ENCODE measurements around the gene PRUNE2.
"Not testable (repeated sequence)": the region's sequence is repeated elsewhere in the genome, so short reads cannot be mapped to it uniquely, and the experiment has no call there.

The PRUNE2 gene, protein sequence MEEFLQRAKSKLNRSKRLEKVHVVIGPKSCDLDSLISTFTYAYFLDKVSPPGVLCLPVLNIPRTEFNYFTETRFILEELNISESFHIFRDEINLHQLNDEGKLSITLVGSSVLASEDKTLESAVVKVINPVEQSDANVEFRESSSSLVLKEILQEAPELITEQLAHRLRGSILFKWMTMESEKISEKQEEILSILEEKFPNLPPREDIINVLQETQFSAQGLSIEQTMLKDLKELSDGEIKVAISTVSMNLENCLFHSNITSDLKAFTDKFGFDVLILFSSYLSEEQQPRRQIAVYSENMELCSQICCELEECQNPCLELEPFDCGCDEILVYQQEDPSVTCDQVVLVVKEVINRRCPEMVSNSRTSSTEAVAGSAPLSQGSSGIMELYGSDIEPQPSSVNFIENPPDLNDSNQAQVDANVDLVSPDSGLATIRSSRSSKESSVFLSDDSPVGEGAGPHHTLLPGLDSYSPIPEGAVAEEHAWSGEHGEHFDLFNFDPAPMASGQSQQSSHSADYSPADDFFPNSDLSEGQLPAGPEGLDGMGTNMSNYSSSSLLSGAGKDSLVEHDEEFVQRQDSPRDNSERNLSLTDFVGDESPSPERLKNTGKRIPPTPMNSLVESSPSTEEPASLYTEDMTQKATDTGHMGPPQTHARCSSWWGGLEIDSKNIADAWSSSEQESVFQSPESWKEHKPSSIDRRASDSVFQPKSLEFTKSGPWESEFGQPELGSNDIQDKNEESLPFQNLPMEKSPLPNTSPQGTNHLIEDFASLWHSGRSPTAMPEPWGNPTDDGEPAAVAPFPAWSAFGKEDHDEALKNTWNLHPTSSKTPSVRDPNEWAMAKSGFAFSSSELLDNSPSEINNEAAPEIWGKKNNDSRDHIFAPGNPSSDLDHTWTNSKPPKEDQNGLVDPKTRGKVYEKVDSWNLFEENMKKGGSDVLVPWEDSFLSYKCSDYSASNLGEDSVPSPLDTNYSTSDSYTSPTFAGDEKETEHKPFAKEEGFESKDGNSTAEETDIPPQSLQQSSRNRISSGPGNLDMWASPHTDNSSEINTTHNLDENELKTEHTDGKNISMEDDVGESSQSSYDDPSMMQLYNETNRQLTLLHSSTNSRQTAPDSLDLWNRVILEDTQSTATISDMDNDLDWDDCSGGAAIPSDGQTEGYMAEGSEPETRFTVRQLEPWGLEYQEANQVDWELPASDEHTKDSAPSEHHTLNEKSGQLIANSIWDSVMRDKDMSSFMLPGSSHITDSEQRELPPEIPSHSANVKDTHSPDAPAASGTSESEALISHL (N-terminal part only)

DNA sequence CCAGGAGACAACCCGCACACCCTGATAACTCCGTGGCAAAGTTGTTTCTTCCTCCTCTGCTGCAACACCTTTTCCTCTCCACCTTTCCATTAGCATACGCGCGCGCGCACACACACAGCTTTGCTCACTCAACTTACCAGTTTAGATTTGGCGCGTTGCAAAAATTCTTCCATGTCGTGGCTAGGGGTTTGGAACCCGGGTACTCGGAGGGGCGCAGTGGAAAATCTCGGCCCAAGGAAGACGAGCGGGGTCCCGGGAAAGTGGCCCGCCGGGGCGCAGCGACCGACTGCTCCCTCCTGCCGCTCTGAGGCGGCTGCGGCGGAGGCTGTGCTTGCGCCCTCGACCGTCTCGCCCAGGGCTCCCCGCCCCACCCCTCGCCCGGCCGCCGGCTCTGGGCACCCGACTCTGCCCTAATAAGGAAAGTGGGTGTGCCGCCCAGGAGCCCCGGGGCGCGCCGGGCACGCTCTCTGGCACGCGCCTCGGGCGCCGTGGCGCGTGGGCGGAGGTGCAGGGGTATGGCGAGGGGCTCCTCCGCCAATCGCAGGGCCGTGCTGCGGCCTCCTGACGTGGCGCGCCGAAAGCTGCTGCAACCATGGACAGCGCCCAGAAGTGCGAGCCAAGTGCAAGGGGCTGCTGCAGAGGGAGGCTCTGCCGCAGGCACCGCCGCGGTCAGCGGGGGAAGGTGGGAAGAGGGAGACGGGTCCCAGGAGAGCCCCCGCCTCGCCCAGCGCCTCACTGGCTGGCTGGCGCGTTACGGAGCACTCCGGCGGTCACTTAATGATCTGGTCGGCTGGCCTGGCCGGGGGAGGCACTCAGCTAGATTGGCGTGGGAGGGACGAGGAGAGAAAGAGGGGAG lies at the start of gene PRUNE2:
Gene PRUNE2, minus strand, starts transcription at position 324 of the 856 bp plus-strand sequence. Its CDS starts 151 bp downstream, at position 173.
- peak within 1 kb of the TSS in 1 of 2 donors; percentile 30 for H3K4me3 Mint-ChIP-seq
- DNase-seq (peak; percentile 28 to 30), ATAC-seq (peak; percentile 77)

DNA sequence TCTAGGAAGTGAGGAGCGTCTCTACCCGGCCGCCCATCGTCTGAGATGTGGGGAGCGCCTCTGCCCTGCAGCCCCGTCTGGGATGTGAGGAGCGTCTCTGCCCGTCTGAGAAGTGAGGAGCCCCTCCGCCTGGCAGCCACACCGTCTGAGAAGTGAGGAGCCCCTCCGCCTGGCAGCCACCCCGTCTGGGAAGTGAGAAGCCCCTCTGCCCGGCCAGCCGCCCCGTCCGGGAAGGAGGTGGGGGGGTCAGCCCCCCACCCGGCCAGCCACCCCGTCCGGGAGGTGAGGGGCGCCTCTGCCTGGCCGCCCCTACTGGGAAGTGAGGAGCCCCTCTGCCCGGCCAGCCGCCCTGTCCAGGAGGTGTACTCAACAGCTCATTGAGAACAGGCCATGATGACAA lies 49.5 kb upstream of the PRUNE2 start:
- not testable (repeated sequence) for H3K4me3 Mint-ChIP-seq

More for the DNA sequence above, at the start of gene PRUNE2:
- H3K4me1 Mint-ChIP-seq = no peaks in the 10 kb centered on the region
- H3K27me3 Mint-ChIP-seq = peaks cover 79% of the 10 kb centered on the region
- no peaks in the 10 kb centered on the region for H3K9me3 Mint-ChIP-seq
- no peak within 1 kb of the TSS for H3K27ac Mint-ChIP-seq

DNA sequence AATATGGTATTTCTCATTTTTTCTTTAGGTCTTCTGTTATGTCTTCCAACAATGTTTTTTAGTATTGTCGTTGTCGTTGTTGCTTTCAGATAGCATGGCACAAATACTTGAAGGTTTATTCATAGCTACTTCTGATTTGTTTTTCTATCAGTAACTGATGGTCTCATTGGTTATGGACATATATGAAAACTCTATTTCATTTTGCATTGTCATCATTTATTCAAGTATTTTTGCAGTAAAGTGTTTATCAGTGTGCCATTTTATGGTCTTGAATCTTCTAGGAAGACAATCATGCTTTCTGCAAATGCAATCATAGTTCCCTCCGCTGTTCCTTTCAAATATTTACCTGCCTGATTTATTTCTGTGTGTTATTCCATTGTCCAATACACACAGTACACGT lies 44.0 kb upstream of the PRUNE2 start:
- Mint-ChIP-seq H3K27ac (no peak overlapping the region), H3K27me3 (peaks cover 19% of the 10 kb centered on the region), H3K9me3 (peaks cover 0 to 5% of the 10 kb centered on the region in 2 donors), H3K4me1 (no peaks in the 10 kb centered on the region), H3K4me3 (no peak overlapping the region)
- ATAC-seq = no peak
- no peak for DNase-seq

More for the DNA sequence above, 49.5 kb upstream of the PRUNE2 start:
- H3K4me1 Mint-ChIP-seq, H3K27ac Mint-ChIP-seq, ATAC-seq, DNase-seq, H3K9me3 Mint-ChIP-seq: not testable (repeated sequence)
- H3K27me3 Mint-ChIP-seq = peaks cover 25% of the 10 kb centered on the region

- Mint-ChIP-seq H3K9me3 (no peaks in the 10 kb centered on the region), H3K4me3 (no peak overlapping the region)
- DNase-seq = no peak
Measured at GRCh38 chr9:76944011-76944410, 38.1 kb upstream of the PRUNE2 start.

GRCh38 chr9:76943054-76943453 lies 37.1 kb upstream of the PRUNE2 start:
- no peaks in the 10 kb centered on the region for H3K9me3 Mint-ChIP-seq
- ATAC-seq (no peak), DNase-seq (no peak)
- no peaks in the 10 kb centered on the region for H3K4me1 Mint-ChIP-seq
- H3K4me3 Mint-ChIP-seq = no peak overlapping the region
- H3K27me3 Mint-ChIP-seq = peaks cover 8% of the 10 kb centered on the region
- H3K27ac Mint-ChIP-seq = no peak overlapping the region

More at GRCh38 chr9:76944011-76944410, 38.1 kb upstream of the PRUNE2 start:
- no peak for ATAC-seq
- no peaks in the 10 kb centered on the region for H3K4me1 Mint-ChIP-seq
- H3K27ac Mint-ChIP-seq = no peak overlapping the region
- peaks cover 8% of the 10 kb centered on the region for H3K27me3 Mint-ChIP-seq

DNA sequence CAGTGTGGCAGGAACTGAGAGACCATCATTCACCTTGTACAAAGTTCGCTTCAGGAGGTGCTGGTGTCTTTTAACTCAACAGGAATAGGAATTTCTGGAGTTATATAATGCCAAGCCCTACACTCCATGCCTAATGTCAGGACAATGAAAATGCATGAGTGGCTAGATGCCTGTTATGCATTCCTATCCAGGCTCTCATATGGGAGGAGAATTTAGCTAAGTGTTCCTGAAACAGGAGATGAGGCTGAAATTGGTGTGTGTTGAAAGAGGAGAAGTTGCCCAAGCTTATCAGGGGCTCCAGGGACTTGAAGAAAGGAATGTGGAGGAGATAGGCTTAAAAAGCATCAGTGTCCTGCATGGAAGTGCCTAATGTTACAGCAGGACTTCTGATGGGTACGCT lies 26.8 kb upstream of the PRUNE2 start:
- H3K9me3 Mint-ChIP-seq = no peaks in the 10 kb centered on the region
- no peaks in the 10 kb centered on the region for H3K27me3 Mint-ChIP-seq
- ATAC-seq = no peak
- no peak for DNase-seq
- H3K27ac Mint-ChIP-seq = no peak overlapping the region
- H3K4me1 Mint-ChIP-seq = no peaks in the 10 kb centered on the region
- no peak overlapping the region for H3K4me3 Mint-ChIP-seq

- Mint-ChIP-seq H3K27ac (no peak overlapping the region), H3K9me3 (no peaks in the 10 kb centered on the region), H3K4me1 (no peaks in the 10 kb centered on the region), H3K27me3 (peaks cover under 1% of the 10 kb centered on the region), H3K4me3 (no peak overlapping the region)
- DNase-seq (no peak), ATAC-seq (no peak)
Measured at GRCh38 chr9:76932265-76932664, 26.4 kb upstream of the PRUNE2 start.

- ATAC-seq = no peak
- H3K9me3 Mint-ChIP-seq = no peaks in the 10 kb centered on the region
- H3K27me3 Mint-ChIP-seq = peaks cover 9% of the 10 kb centered on the region
- H3K4me1 Mint-ChIP-seq = no peaks in the 10 kb centered on the region
- H3K4me3 Mint-ChIP-seq = no peak overlapping the region
- no peak overlapping the region for H3K27ac Mint-ChIP-seq
- DNase-seq = no peak
Measured at GRCh38 chr9:76927540-76928240, 21.8 kb upstream of the PRUNE2 start.

GRCh38 chr9:76926846-76927245 lies 20.9 kb upstream of the PRUNE2 start:
- no peak overlapping the region for H3K27ac Mint-ChIP-seq
- H3K27me3 Mint-ChIP-seq = peaks cover 9% of the 10 kb centered on the region
- no peak for ATAC-seq

DNA sequence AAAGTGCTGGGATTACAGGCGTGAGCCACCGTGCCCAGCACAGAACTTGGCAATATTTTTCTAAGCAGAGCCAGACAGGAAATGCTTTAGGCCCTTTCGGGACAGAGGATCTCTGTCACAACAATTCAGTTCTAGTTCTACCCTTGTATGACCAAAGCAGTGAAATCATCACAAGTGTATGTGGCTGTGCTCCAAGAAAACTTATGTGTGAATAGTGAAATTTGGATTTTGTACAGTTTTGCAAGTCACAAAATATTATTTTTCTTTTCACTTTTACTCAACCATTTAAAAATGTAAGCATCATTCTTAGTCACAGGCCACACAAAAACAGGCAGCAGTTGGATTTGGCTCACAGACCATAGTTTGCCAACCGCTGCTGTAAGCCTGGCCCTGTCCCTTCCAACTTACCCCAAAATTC lies 20.4 kb upstream of the PRUNE2 start:
- H3K9me3 Mint-ChIP-seq = no peaks in the 10 kb centered on the region
- no peak overlapping the region for H3K4me3 Mint-ChIP-seq
- DNase-seq = no peak
- H3K27ac Mint-ChIP-seq = no peak overlapping the region
- no peak for ATAC-seq
- no peaks in the 10 kb centered on the region for H3K4me1 Mint-ChIP-seq
- peaks cover 9% of the 10 kb centered on the region for H3K27me3 Mint-ChIP-seq

More at GRCh38 chr9:76926846-76927245, 20.9 kb upstream of the PRUNE2 start:
- DNase-seq = no peak
- H3K4me3 Mint-ChIP-seq = no peak overlapping the region
- no peaks in the 10 kb centered on the region for H3K9me3 Mint-ChIP-seq
- H3K4me1 Mint-ChIP-seq = no peaks in the 10 kb centered on the region

DNA sequence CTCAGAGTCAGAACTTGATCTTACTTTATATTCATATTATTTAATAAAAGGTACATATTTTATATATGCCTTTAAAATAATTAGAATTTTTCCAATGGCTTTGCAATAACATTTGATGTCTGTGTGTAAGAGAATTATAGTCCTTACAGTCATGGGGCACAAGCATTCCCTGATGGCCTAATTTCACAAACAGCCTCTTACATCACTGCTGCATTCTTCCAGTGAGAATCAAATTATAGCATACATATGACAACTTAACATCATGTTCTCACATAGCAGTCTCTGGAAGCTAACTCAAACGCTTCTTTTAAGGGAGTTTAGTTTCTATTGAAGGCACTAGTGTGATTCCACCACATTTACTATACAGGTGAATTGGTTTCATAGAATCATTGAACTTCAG lies 15.3 kb upstream of the PRUNE2 start:
- no peak for DNase-seq
- Mint-ChIP-seq H3K9me3 (no peaks in the 10 kb centered on the region), H3K4me1 (no peaks in the 10 kb centered on the region), H3K4me3 (no peak overlapping the region), H3K27ac (no peak overlapping the region), H3K27me3 (peaks cover 9% of the 10 kb centered on the region)
- no peak for ATAC-seq

GRCh38 chr9:76917299-76917698 lies 11.4 kb upstream of the PRUNE2 start:
- Mint-ChIP-seq H3K9me3 (no peaks in the 10 kb centered on the region), H3K27ac (no peak overlapping the region), H3K27me3 (peaks cover 16% of the 10 kb centered on the region), H3K4me3 (no peak overlapping the region), H3K4me1 (peaks cover 7% of the 10 kb centered on the region)
- DNase-seq (no peak), ATAC-seq (no peak)

GRCh38 chr9:76916231-76916630 lies 10.3 kb upstream of the PRUNE2 start:
- DNase-seq (no peak), ATAC-seq (no peak)
- no peak overlapping the region for H3K27ac Mint-ChIP-seq
- H3K4me3 Mint-ChIP-seq = no peak overlapping the region
- H3K27me3 Mint-ChIP-seq = peaks cover 16% of the 10 kb centered on the region
- H3K9me3 Mint-ChIP-seq = no peaks in the 10 kb centered on the region
- H3K4me1 Mint-ChIP-seq = peaks cover 9% of the 10 kb centered on the region

DNA sequence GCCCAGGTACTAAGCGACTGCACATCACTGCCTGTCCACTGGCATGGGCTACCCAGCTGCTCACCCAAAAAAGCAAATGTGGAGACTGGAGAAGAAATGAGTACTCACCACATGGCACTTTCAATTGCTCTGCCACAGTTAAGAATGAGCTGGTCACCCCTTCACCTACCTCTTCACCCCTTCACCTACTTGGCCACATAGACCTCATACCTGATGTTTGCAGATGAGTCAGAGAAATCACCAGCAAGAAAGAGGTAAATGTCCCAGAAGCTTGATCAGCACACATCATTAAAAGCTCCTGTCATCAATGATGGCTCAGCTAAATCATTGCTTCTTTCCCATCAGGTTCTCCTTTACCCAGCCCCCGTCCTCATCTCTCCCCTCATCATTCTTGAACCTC lies 7.6 kb upstream of the PRUNE2 start:
- ATAC-seq (peak; percentile 38), DNase-seq (no peak)
- no peak overlapping the region for H3K27ac Mint-ChIP-seq
- no peaks in the 10 kb centered on the region for H3K9me3 Mint-ChIP-seq
- no peak overlapping the region for H3K4me3 Mint-ChIP-seq
- peaks cover 33% of the 10 kb centered on the region for H3K27me3 Mint-ChIP-seq
- peaks cover 9% of the 10 kb centered on the region for H3K4me1 Mint-ChIP-seq
